GM21737 (cell line): ENCODE data around the gene MAPKBP1.

Experiments
- ATAC-seq: cut with Tn5 transposase; IDR thresholded peaks from one replicate; pipeline ENCODE4 v1.9.1; 2021; ENCODE audit warnings: mild to moderate bottlenecking, moderate library complexity; ENCODE audit not compliant: unreplicated experiment

The MAPKBP1 gene

GRCh38 chr15:41783296-41783695 lies 9.0 kb downstream of the MAPKBP1 start:
- no peak for ATAC-seq

DNA sequence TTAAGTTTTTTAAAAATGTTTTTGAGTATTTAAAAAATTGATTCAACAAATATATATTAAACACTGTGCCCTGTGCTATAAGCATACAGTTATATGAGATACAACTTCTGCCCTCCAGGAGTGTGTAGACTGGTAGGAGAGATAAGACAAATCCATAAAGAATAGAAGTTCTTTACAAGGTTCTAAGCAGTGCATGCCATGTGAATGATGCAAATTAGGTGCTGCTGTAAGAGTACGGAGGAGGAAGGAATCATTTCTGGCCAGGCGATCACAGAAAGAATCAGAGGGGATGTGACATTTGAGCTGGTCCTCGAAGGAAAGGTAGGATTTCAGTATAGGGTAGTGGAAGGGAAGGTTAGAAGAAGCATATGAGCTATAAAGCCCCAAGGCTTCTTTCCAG lies 14.0 kb downstream of the MAPKBP1 start:
- ATAC-seq = no peak

- ATAC-seq = no peak
Observed at GRCh38 chr15:41789236-41789635, 15.0 kb downstream of the MAPKBP1 start.

DNA sequence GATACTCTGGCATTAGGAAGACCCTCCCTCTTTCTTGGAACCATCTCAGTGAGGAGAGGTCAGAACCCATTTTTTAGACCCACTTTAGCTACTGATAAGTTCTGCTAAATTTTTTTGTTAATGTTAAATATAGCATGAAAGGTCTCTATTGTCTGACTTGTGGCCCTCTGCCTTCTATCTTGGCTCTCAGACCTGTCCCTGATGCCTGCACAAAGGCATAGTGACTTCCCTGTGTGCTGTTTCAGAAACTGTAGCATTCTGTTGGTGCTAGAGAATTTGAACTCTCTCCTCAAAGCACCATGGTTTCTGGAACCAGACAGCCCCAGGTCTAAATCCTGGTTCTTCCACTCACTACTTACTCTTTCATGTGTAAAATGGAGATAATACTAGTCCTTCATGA lies 15.4 kb downstream of the MAPKBP1 start:
- no peak for ATAC-seq

GRCh38 chr15:41790169-41790568 lies 15.9 kb downstream of the MAPKBP1 start:
- ATAC-seq = no peak

- ATAC-seq = no peak
Observed at GRCh38 chr15:41790756-41791546, 16.7 kb downstream of the MAPKBP1 start.

- ATAC-seq = no peak
Observed at GRCh38 chr15:41791547-41791937, 17.3 kb downstream of the MAPKBP1 start.

DNA sequence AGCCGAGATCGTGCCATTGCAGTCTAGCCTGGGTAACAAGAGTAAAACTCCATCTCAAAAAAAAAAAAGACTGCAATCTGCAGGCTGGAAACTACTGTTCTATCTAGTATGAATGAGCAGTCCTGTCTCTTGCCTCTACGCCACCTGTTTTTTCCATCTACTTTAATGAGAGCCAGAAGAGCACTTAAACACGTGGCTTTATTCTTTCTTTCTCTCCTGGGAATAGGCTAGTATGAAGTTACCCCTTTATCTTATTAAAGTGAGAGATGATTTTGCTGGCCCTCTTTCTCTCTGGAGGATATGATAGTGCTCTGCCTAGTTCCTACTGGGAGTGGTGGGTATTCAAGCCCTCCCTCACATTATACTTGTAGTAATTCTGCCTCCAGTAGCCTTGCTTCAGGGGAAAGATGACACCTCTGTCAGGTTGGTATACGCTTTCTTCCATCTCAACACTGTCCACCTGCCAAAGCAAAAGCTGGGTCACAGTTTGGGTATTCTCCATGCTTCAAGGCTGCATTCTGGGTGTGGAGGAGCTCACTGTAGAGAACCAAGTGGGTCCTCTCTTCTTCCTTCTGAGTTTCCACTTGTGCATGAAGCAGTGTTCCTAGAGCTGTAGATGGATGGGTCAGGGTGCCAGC lies 17.8 kb downstream of the MAPKBP1 start:
- no peak for ATAC-seq

DNA sequence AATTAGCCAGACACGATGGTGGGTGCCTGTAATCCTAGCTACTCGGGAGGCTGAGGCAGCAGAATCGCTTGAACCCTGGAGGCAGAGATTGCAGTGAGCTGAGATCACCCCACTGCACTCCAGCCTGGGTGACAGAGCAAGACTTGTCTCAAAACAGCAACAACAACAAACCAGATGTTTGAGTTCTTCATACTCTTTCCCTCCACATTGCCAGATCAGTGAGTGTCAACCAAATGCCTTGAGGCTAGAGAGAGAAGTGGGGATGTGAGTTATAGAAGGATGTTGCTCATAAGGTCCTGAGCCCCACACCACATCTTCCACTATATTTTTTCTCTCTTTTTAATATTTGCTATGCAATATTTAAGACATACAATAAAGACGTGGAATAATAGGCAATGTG lies 19.8 kb downstream of the MAPKBP1 start:
- no peak for ATAC-seq

GRCh38 chr15:41795996-41796856 lies 21.9 kb downstream of the MAPKBP1 start:
- ATAC-seq = no peak

- ATAC-seq = no peak
Observed at GRCh38 chr15:41797201-41797944, 23.1 kb downstream of the MAPKBP1 start.

- ATAC-seq = no peak
Observed at GRCh38 chr15:41798607-41799487, 24.6 kb downstream of the MAPKBP1 start.

- no peak for ATAC-seq
Observed at GRCh38 chr15:41799488-41799805, 25.2 kb downstream of the MAPKBP1 start.

- ATAC-seq = no peak
Observed at GRCh38 chr15:41801185-41801584, 26.9 kb downstream of the MAPKBP1 start.

DNA sequence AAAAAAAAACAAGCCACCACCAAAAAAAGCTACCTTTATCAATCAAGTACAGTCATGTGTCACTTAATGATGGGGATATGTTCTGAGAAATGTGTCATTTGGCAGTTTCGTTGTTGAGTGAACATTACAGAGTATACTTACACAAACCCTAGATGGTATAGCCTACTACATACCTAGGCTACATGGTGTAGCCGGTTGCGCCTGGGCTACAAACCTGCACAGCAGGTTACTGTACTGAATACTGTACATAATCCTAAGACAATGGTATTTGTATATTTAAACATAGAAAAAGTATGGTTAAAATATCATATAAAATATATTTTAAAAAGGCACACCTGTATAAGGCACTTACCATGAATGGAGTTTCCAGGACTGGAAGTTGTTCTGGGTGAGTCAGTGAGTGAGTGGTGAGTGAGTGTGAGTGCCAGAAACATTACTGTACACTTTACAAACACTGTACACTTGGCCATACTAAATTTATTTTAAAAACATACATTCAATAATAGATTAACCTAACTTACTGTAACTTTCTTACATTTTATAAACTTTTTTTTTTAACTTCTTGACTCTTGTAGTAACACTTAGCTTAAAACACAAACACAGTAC lies 27.7 kb downstream of the MAPKBP1 start:
- ATAC-seq = no peak

DNA sequence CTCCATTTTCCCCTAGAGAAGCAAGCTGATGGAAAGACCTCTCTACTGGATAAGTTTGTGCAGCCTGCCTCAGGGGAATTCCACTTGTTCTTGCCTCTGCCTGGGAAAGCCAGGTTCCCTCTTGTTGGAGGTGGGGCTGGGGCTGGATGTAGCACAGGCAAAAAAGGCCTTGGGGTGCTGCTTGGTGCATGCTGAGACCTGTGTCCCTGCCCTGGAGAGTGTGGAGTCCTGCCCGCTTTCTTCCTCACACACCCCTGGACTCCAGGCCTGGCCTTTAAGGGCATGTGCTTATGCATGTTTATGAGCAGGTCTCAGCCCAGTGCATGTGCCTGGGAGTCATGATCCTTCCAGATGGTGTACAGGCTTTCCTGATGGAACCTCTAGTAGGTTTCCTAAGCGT lies 30.1 kb downstream of the MAPKBP1 start:
- ATAC-seq = no peak

GRCh38 chr15:41804916-41805666 lies 30.8 kb downstream of the MAPKBP1 start:
- ATAC-seq = no peak

GRCh38 chr15:41805711-41806110 lies 31.4 kb downstream of the MAPKBP1 start:
- no peak for ATAC-seq
